ENCODE data around the gene ZNF543. TPM values are rescaled to one million over a fixed set of nuclear protein-coding genes. Genes with fewer than 3 reads are reported as not detected.
A peak's percentile ranks its signal among the peaks of the same experiment; 100 is the strongest.

ZNF543 gene
- total and polyA plus RNA-seq, 2 of the 13 experiments (the other 11 are each of a cell fraction or from before 2014, with no cell fraction given) = 2.1 to 8.9 TPM

DNA sequence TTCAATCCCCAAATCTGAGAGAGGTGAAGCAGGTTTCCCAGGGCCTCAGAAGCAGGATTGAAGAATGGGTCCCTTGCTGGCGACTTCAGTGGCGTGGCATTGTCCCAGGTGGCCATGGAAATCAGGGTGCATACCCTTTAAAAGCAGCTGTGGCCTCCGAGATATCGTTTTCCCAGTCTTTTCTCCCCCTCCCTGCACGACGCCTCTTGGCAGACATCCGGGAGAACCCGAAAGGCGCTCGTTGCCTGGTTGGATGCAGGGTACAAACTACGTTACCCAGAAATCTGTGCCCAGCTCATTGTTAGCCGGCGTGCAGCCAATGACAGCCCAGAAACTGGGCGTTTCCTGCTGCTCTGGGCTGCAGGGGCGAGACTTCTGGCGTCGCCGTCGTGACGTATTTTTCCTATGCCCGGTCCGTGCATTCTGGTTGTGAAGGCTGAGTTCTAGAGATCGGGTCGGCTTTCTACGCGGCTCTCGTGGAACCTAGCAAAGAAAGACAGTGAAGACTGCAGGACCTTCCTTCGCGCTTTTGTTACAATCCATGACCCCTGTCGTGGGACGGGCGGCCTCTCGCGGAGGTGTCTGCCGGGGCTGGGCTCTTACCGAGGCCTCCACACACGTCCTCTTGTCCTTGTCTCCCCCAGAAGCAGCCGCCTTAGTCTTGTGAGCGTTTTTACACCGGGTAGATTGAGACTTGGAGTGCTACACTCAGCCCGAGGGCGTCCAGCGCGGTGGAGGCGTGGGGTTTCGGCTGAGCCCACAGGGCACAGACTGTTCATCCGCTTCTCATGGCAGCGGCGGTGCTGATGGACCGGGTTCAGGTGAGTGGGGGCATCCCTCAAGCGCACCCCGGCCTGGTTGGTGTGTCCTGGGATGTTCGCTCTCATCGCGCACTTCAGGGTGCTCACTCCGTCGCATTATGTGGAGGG, 30.9 kb downstream of the ZNF543 start, which contains the start of gene ZNF304 (continued):
- no peak; the same call in 1 of the 2 replicates for TF ChIP-seq NAIF1 (CRISPR knock-in tag; IDR thresholded peaks at IDR 0.05; ENCODE audit: borderline replicate concordance)
- TF ChIP-seq MNT (IDR thresholded peaks at IDR 0.05) = peak; percentile 23; the same call in 1 of the 2 replicates
- peak; percentile 77; the same call in 1 of the 2 replicates for TF ChIP-seq TFDP1 (CRISPR knock-in tag; IDR thresholded peaks at IDR 0.05; ENCODE audit: borderline replicate concordance)
- TF ChIP-seq HCFC1 (IDR thresholded peaks at IDR 0.05; ENCODE audit: low read depth, low read length) = peak; percentile 88
- TF ChIP-seq ZNF205 (CRISPR knock-in tag; IDR thresholded peaks at IDR 0.05) = no peak
- no peak for TF ChIP-seq ATF7 (IDR thresholded peaks at IDR 0.05)
- 0 out of 2 replicates have a peak, but pooled peaks have one; percentile 57 for TF ChIP-seq ATF7 (CRISPR knock-in tag; IDR thresholded peaks at IDR 0.05)
- TF ChIP-seq THAP11 (CRISPR knock-in tag; IDR thresholded peaks at IDR 0.05) = peak; percentile 99
- TF ChIP-seq FOXA3 (CRISPR knock-in tag; IDR thresholded peaks at IDR 0.05) = peak; percentile 43
- 0 out of 2 replicates have a peak, but pooled peaks have one; percentile 20 for TF ChIP-seq ZNF691 (CRISPR knock-in tag; IDR thresholded peaks at IDR 0.05; ENCODE audit: borderline replicate concordance, low read depth)
- no peak for TF ChIP-seq ZNF263 (CRISPR knock-in tag; IDR thresholded peaks at IDR 0.05)
- TF ChIP-seq SP2 (CRISPR knock-in tag; IDR thresholded peaks at IDR 0.05) = peak; percentile 82
- TF ChIP-seq SOX5 (CRISPR knock-in tag; IDR thresholded peaks at IDR 0.05; ENCODE audit: borderline replicate concordance) = peak; percentile 76
- 0 out of 2 replicates have a peak, but pooled peaks have one; percentile 19 for TF ChIP-seq ZBTB38 (CRISPR knock-in tag; IDR thresholded peaks at IDR 0.05)
- TF ChIP-seq, protein P1, sequence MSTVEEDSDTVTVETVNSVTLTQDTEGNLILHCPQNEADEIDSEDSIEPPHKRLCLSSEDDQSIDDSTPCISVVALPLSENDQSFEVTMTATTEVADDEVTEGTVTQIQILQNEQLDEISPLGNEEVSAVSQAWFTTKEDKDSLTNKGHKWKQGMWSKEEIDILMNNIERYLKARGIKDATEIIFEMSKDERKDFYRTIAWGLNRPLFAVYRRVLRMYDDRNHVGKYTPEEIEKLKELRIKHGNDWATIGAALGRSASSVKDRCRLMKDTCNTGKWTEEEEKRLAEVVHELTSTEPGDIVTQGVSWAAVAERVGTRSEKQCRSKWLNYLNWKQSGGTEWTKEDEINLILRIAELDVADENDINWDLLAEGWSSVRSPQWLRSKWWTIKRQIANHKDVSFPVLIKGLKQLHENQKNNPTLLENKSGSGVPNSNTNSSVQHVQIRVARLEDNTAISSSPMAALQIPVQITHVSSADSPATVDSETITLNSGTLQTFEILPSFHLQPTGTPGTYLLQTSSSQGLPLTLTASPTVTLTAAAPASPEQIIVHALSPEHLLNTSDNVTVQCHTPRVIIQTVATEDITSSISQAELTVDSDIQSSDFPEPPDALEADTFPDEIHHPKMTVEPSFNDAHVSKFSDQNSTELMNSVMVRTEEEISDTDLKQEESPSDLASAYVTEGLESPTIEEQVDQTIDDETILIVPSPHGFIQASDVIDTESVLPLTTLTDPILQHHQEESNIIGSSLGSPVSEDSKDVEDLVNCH (CRISPR knock-in tag; IDR thresholded peaks at IDR 0.05) = peak; percentile 89
- TF ChIP-seq NRL (CRISPR knock-in tag; IDR thresholded peaks at IDR 0.05; ENCODE audit: borderline replicate concordance) = peak; percentile 56; the same call in 1 of the 2 replicates
- TF ChIP-seq JUN (CRISPR knock-in tag; IDR thresholded peaks at IDR 0.05) = no peak
- TF ChIP-seq NONO (IDR thresholded peaks at IDR 0.05) = no peak
- peak; percentile 61; the same call in 1 of the 2 replicates for TF ChIP-seq NONO (CRISPR knock-in tag; conservative IDR thresholded peaks at IDR 0.05)
- TF ChIP-seq FOXK1 (CRISPR knock-in tag; IDR thresholded peaks at IDR 0.05; ENCODE audit: borderline replicate concordance, low read depth) = peak; percentile 77; the same call in 1 of the 2 replicates
- TF ChIP-seq, protein P2, sequence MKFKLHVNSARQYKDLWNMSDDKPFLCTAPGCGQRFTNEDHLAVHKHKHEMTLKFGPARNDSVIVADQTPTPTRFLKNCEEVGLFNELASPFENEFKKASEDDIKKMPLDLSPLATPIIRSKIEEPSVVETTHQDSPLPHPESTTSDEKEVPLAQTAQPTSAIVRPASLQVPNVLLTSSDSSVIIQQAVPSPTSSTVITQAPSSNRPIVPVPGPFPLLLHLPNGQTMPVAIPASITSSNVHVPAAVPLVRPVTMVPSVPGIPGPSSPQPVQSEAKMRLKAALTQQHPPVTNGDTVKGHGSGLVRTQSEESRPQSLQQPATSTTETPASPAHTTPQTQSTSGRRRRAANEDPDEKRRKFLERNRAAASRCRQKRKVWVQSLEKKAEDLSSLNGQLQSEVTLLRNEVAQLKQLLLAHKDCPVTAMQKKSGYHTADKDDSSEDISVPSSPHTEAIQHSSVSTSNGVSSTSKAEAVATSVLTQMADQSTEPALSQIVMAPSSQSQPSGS (CRISPR knock-in tag; IDR thresholded peaks at IDR 0.05) = peak; percentile 51; the same call in 1 of the 2 replicates
- no peak for TF ChIP-seq HMGA1 (CRISPR knock-in tag; conservative IDR thresholded peaks at IDR 0.05)
